Caco-2 (cell line): ENCODE measurements around the gene INCA1. TPM values are rescaled to one million over a fixed set of nuclear protein-coding genes. Genes with fewer than 3 reads are reported as not detected.

Experiments
- BruUV-seq: library from RNA; stranded (reverse); fragments of 400-500 nt; replicated peaks from 2 replicates; lab custom pipeline; 2021; lab: Mats Ljungman, UMichigan
- CTCF ChIA-PET: fragments of 300-600 bp; sonication (Branson Sonifier 250); formaldehyde crosslinking; loops from one replicate; lab custom pipeline; 2022; ENCODE audit warnings: antibody characterized with exemption; lab: Charles Lee
- POLR2A ChIA-PET: fragments of 300-600 bp; sonication (Branson Sonifier 250); formaldehyde crosslinking; loops from one replicate; lab custom pipeline; 2022; ENCODE audit warnings: antibody characterized with exemption; lab: Charles Lee
- DNase-seq, 2 experiments: peaks; one replicate each; pipeline versions ENCODE4 v3.0.0 to v3.0.0-alpha.2; 2020 to 2022
- H3K27me3 ChIP-seq: replicated peaks from 2 replicates; pipeline ENCODE4 v1.6.0; 2011; ENCODE audit warnings: low read length; ENCODE audit not compliant: control insufficient read depth, insufficient read depth
- H3K36me3 ChIP-seq: 2 replicates; pipeline ENCODE4 v1.5.1; 2011; ENCODE audit warnings: low read length; ENCODE audit not compliant: control insufficient read depth, insufficient read depth
- H3K4me1 ChIP-seq: fragments of 250-450 bp; sonication (Bioruptor Pico); 2 replicates; pipeline ENCODE4 v1.5.1; 2020; ENCODE audit warnings: mild to moderate bottlenecking
- H3K4me3 ChIP-seq: 2 replicates; pipeline ENCODE4 v1.5.1; 2011; ENCODE audit warnings: low read depth, mild to moderate bottlenecking, control low read depth, low read length
- H3K9me3 ChIP-seq: fragments of 250-450 bp; sonication (Bioruptor Pico); 2 replicates; pipeline ENCODE4 v1.5.1; 2020; ENCODE audit warnings: mild to moderate bottlenecking, moderate library complexity
- H3K27ac Mint-ChIP-seq: one replicate; pipeline ENCODE4 v1.8.0; 2022; ENCODE audit warnings: mixed read lengths; ENCODE audit not compliant: unreplicated experiment
- H3K27me3 Mint-ChIP-seq: one replicate; pipeline ENCODE4 v1.8.0; 2022; ENCODE audit warnings: mixed read lengths; ENCODE audit not compliant: insufficient read depth, unreplicated experiment
- H3K36me3 Mint-ChIP-seq: one replicate; pipeline ENCODE4 v1.8.0; 2022; ENCODE audit warnings: mild to moderate bottlenecking, mixed read lengths; ENCODE audit not compliant: insufficient read depth, unreplicated experiment
- H3K4me1 Mint-ChIP-seq: one replicate; pipeline ENCODE4 v1.8.0; 2022; ENCODE audit warnings: low read depth, mixed read lengths; ENCODE audit not compliant: unreplicated experiment
- H3K4me3 Mint-ChIP-seq: one replicate; pipeline ENCODE4 v1.8.0; 2022; ENCODE audit warnings: mild to moderate bottlenecking, moderate library complexity, mixed read lengths; ENCODE audit not compliant: unreplicated experiment
- H3K9me3 Mint-ChIP-seq: one replicate; pipeline ENCODE4 v1.8.0; 2022; ENCODE audit warnings: mixed read lengths; ENCODE audit not compliant: unreplicated experiment
- intact Hi-C: fragments of 100-400 bp; cut with micrococcal nuclease; formaldehyde crosslinking; loops from one replicate; pipeline ENCODE4 v1.10.0; 2022; ENCODE audit not compliant: unreplicated experiment
- total RNA-seq: library from RNA; stranded (reverse); gene quantifications from 2 replicates; pipeline ENCODE4 v1.2.3, GENCODE V29; 2022
- TF ChIP-seq, protein P1 (sequence below), 2 experiments: fragments of 200-600 bp in 1 of 2; IDR thresholded peaks; 1 replicate in 1 of 2; 2 replicates in 1 of 2; pipeline versions ENCODE4 v1.5.1 to v1.8.0; 2011 to 2022; ENCODE audit warnings: antibody characterized with exemption in 1 of 2, control low read depth in 1 of 2, inconsistent platforms in 1 of 2, low read depth in 1 of 2, low read length in 1 of 2, mild to moderate bottlenecking in 1 of 2, moderate library complexity in 1 of 2; ENCODE audit not compliant: insufficient read depth in 1 of 2, severe bottlenecking in 1 of 2, unreplicated experiment in 1 of 2

The INCA1 gene
- total RNA-seq, 1 experiment from 2014 or later: 0.64 TPM

DNA sequence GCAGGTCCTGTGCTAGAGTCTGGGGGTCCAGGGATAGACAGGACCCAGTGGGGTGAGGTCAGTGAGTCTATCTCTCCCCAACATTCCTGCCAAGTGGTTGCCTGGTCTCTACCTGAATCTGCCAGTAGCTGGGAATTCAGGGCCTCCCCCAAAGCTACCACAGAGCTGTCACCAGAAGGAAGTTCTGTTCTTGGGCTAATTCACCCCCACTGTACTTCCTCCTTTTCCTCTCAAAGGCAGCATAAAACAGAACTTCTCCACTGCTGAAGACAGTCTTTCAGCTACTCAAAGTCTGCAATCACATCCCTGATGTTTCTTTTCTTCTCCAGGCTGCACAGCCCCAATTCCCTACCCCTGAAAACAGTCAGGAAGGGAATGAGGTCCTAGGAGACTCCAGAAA lies 18.6 kb downstream of the INCA1 start:
- no peaks in the 10 kb centered on the region for H3K9me3 ChIP-seq
- DNase-seq: no peak
- no peaks in the 10 kb centered on the region for H3K9me3 Mint-ChIP-seq
- H3K4me3 ChIP-seq: no peak overlapping the region
- no peak overlapping the region for H3K27ac Mint-ChIP-seq
- no peaks in the 10 kb centered on the region for H3K27me3 ChIP-seq
- no peak overlapping the region for H3K4me3 Mint-ChIP-seq
- intact Hi-C loops: no loop called here
- TF ChIP-seq, protein P1, sequence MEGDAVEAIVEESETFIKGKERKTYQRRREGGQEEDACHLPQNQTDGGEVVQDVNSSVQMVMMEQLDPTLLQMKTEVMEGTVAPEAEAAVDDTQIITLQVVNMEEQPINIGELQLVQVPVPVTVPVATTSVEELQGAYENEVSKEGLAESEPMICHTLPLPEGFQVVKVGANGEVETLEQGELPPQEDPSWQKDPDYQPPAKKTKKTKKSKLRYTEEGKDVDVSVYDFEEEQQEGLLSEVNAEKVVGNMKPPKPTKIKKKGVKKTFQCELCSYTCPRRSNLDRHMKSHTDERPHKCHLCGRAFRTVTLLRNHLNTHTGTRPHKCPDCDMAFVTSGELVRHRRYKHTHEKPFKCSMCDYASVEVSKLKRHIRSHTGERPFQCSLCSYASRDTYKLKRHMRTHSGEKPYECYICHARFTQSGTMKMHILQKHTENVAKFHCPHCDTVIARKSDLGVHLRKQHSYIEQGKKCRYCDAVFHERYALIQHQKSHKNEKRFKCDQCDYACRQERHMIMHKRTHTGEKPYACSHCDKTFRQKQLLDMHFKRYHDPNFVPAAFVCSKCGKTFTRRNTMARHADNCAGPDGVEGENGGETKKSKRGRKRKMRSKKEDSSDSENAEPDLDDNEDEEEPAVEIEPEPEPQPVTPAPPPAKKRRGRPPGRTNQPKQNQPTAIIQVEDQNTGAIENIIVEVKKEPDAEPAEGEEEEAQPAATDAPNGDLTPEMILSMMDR (IDR thresholded peaks at IDR 0.05; ENCODE audit: insufficient read depth in 1 of 2, low read depth in 1 of 2, low read length in 1 of 2, severe bottlenecking in 1 of 2, unreplicated experiment in 1 of 2): no peak
- ChIA-PET POLR2A (no interaction called here), CTCF (no interaction called here)
- peaks cover 16% of the 10 kb centered on the region for H3K4me1 Mint-ChIP-seq
- peaks cover 43% of the 10 kb centered on the region for H3K36me3 Mint-ChIP-seq
- H3K4me1 ChIP-seq: no peaks in the 10 kb centered on the region
- no peaks in the 10 kb centered on the region for H3K36me3 ChIP-seq
- H3K27me3 Mint-ChIP-seq: no peaks in the 10 kb centered on the region
- no TSS peak for BruUV-seq

DNA sequence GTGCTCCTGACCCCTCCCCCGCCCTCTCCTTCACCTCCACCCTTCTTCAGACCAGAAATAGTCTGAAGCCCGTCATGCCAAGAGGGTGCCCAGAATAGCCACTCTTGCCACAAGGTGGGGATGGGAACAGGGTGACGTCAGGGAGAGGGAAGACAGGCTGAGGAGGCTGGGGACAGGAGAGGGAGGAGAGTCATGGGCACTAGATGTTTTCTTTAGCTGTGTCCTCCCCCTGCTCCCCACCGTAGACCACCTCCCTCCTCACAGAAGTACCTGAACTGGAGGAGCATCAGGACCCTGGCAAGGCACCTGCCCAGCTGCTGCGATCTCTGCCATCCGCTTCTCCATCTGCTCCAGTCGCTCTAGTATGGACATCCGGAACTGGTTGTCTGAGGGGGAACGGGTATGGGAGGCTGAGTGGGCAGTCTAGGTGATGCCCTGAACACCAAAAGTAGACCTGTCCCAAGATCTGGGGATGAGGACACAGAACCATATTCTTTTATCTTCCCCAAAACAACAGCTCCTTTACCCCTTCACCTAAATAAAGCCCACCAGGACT lies 23.1 kb downstream of the INCA1 start:
- Histone ChIP-seq H3K36me3 (no peaks in the 10 kb centered on the region), H3K4me3 (no peak overlapping the region), H3K27me3 (no peaks in the 10 kb centered on the region), H3K9me3 (no peaks in the 10 kb centered on the region), H3K4me1 (peaks cover 4% of the 10 kb centered on the region; the same call in 1 of the 2 replicates)
- peaks cover 9% of the 10 kb centered on the region for H3K4me1 Mint-ChIP-seq
- peaks cover 41% of the 10 kb centered on the region for H3K36me3 Mint-ChIP-seq
- H3K4me3 Mint-ChIP-seq: no peak overlapping the region
- H3K27ac Mint-ChIP-seq: no peak overlapping the region
- BruUV-seq: no TSS peak
- ChIA-PET POLR2A (no interaction called here), CTCF (no interaction called here)
- TF ChIP-seq, protein P1 (IDR thresholded peaks at IDR 0.05; ENCODE audit: insufficient read depth in 1 of 2, low read depth in 1 of 2, low read length in 1 of 2, severe bottlenecking in 1 of 2, unreplicated experiment in 1 of 2): no peak
- intact Hi-C loops: no loop called here
- H3K9me3 Mint-ChIP-seq: no peaks in the 10 kb centered on the region
- no peaks in the 10 kb centered on the region for H3K27me3 Mint-ChIP-seq
- DNase-seq: no peak

DNA sequence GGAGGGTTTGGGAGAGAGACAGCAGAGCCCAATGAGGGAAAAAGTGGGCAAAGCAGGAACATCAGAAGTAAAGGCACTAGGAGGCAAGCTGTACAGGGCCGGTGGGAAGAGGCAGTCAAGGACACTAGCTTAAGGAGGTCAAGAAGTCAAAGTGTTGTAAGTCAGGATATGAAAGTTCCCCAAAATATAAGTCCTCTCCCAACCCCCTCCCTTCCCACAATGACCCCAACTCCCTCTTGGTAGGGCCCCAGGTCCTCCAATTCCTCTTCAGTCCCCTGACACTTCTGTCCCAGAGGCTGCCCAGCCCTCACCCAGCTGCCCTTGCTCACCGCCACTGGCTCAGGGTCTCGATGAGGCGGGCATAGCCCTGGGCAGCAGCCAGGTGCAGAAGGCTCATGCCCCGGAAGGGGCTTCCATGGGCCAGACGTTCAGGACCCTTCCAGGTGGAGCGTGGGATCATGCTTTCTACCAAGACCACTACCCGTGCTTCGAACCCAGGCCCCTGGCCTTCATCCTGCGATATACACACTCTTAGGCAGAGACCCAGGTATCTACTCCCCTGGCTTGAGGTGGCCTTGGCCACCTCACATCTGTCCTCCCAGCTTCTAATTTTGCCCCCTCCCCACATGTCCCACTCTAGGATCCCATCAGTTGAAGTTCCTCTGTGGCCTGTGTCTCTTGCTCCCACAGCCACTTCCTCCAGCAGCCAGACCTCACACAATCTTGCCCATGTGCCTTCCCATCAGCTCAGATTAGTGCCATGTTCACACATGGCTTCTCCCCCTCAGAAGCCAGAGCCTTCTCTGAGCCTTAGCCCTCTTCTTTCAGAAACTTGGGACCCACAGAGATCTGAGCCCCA lies 23.8 kb downstream of the INCA1 start:
- no peak overlapping the region for H3K27ac Mint-ChIP-seq
- H3K9me3 Mint-ChIP-seq: no peaks in the 10 kb centered on the region
- BruUV-seq: no TSS peak
- Histone ChIP-seq H3K4me3 (no peak overlapping the region), H3K27me3 (no peaks in the 10 kb centered on the region), H3K4me1 (peaks cover 4% of the 10 kb centered on the region; the same call in 1 of the 2 replicates), H3K9me3 (no peaks in the 10 kb centered on the region), H3K36me3 (no peaks in the 10 kb centered on the region)
- H3K4me3 Mint-ChIP-seq: no peak overlapping the region
- intact Hi-C loops: no loop called here
- DNase-seq: no peak
- H3K4me1 Mint-ChIP-seq: peaks cover 9% of the 10 kb centered on the region
- H3K27me3 Mint-ChIP-seq: no peaks in the 10 kb centered on the region
- H3K36me3 Mint-ChIP-seq: peaks cover 41% of the 10 kb centered on the region
- POLR2A ChIA-PET: no interaction called here
- CTCF ChIA-PET: no interaction called here
- TF ChIP-seq, protein P1 (IDR thresholded peaks at IDR 0.05; ENCODE audit: insufficient read depth in 1 of 2, low read depth in 1 of 2, low read length in 1 of 2, severe bottlenecking in 1 of 2, unreplicated experiment in 1 of 2): no peak
